GM21529 (cell line): ENCODE measurements around the gene C16orf96.

Experiments used
- ATAC-seq: cut with Tn5 transposase; IDR thresholded peaks from one replicate; pipeline ENCODE4 v1.9.1; 2021; ENCODE audit not compliant: unreplicated experiment

C16orf96 gene

DNA sequence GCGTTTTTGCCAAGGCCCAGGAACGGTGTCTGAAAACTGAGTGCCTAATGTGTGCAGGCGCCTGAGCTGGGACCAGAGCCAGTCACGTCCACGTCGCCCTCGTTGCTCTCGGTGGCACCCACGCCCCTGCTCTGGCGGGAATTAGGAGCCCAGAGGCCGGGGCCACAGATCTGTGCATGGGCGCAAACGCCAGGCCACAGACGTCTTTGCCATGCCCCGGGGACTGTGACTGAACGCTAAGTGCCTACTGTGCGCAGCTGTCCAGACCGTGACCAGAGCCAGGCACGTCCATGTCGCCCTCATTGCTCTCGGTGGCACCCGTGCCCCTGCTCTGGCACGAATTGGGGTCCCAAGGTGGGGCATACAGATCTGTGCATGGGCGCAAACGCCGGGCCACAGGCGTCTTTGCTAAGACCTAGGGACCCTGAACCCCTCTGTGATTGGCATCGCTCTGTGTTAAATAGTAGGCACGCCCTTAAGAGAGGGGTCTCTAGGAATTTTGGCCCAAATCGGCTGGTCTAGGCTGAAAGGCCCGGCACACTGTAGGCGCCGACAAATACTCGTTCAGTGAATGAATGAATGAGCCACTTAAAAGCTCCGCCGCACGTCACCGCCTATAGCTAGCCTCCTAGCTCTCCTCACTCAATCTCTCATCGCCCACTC lies 59.4 kb downstream of the C16orf96 start:
- ATAC-seq: no peak

GRCh38 chr16:4616047-4616811 lies 60.1 kb downstream of the C16orf96 start:
- peak; percentile 77 for ATAC-seq

- no peak for ATAC-seq
Measured at GRCh38 chr16:4617880-4618279, 61.7 kb downstream of the C16orf96 start.

GRCh38 chr16:4618645-4619418 lies 62.7 kb downstream of the C16orf96 start:
- ATAC-seq: no peak

DNA sequence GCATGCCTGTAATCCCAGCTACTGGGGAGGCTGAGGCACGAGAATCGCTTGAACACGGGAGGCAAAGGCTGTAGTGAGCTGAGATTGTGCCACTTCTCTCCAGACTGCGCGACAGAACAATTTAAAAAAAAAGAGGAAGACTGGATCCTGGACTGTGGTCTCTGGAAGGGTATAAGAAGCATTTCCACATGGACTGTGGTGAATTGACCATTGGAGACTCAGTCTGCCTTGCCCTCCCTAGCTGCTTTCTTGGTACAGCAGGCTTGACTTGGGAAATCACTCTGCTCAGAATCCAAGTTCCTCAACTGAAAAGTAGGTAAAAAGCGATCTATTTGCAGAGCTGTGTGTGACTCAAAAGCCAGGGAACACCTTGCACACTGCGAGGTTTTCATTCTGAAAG lies 67.5 kb downstream of the C16orf96 start:
- ATAC-seq: no peak

DNA sequence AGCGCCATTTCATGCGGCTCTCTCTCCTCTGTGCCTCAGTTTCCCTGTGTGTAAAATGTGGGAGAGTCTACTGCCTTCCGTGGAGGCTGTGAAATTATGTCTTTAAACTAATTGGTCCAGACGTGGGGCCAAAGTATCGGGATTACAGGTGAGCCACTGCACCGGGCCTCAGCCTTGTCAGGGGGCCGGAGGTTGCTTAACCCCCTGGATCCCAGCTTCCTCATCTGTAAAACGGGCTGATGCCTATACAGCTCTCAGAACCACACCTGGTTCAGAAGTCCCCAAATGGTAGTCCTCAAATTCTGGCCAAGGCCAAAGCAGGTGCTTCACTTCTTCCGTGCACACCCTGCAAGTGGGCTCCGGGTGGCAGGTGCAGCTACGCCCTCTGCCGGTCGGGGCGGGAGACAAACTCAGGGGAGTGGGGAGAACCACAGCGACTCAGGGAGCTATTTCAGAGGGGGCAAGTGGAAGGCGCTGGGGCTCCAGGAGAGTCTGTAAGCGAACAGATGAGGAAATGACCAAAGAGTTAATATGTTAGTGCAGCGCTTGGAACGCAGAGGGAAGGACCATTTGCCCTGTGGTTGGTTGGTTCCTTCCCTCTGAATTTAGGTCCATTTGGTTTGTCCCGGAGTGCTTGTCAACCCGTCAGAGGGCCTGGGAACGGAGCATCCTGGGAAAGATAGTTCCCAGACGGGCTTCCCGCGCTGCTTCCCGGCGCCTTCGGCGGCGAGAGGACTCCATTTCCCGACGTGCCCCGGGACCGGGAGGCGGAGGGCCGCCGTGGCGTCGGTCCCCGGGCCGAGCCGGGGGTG lies 68.1 kb downstream of the C16orf96 start, which contains the start of gene MGRN1:
Gene MGRN1 (plus strand): TSS at position 812 of the 812 bp plus-strand sequence. CDS start 135 bp downstream, outside the sequence.
- peak; percentile 78 for ATAC-seq

DNA sequence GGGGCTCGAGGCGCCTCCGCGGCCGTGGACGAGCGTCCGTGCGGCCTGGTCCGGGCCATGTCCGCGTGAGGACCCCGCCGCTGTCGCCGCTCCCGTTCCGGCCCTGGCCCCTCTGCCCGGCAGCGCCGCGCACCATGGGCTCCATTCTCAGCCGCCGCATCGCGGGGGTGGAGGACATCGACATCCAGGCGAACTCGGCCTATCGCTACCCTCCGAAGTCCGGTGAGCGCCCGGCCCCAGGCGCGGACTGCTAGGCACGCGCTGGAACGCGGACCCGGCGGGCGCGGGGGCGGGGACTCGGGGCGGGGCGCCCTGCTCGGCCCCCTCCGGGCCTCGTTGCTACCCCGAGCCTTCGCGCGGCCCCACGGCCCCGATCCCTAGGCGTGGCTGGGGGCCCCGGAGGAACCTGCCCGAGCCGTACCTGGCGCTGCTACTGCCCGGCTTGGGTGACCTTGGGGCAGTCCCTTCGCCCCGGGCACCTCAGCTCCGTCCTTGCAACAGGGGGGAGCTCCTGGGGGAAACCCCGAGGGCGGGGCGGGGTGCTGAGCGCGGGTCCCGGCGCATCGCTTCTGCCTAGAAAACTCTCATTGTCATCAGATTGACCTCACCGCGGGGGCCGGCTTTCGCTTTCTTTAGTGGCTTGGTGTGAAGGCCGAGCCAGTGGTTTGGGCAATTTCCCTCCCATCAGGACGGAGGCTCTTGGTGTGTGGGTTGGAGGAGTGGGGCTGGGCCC lies 68.9 kb downstream of the C16orf96 start:
- peak; percentile 54 for ATAC-seq

- no peak for ATAC-seq
Measured at GRCh38 chr16:4625560-4626159, 69.5 kb downstream of the C16orf96 start.

DNA sequence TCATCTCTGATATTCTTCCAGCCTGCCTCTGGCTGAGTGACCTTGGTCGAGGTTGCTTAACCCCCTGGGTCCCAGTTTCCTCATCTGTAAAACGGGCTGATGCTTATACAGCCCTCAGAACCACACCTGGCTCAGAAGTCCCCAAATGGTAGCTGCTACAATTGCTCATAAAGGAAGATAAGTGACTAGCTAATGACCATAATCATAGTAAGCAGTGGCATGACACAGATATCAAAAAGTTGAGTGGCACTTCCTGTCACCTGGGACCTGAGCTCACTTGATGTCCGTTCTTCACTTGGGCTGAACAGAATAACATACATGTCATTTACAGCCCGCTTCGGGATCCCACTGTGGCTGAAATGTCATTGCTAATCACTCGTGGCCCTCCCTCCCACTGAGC lies 70.3 kb downstream of the C16orf96 start:
- ATAC-seq: no peak

GRCh38 chr16:4628283-4628682 lies 72.1 kb downstream of the C16orf96 start:
- no peak for ATAC-seq

DNA sequence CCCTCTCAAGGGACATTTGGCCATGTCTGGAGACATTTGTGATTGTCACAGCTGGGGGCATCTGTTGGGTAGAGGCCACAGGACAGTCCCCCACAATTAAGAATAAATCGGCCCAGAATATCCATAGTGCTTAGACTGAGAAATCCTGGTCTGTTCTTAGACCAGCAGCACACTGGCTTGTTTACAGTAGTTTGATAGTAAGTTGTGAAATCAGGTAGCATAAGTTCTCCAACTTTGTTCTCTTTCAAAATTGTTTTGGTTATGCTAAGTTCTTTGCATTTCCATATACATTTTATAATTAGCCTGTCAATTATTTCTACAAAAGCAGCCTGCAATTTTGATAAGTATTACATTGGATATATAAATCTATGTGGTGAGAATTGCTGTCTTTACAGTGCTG lies 75.3 kb downstream of the C16orf96 start:
- no peak for ATAC-seq

- no peak for ATAC-seq
Measured at GRCh38 chr16:4633910-4634635, 77.9 kb downstream of the C16orf96 start.

GRCh38 chr16:4634768-4635167 lies 78.6 kb downstream of the C16orf96 start:
- no peak for ATAC-seq

GRCh38 chr16:4636196-4636595 lies 80.1 kb downstream of the C16orf96 start:
- no peak for ATAC-seq

DNA sequence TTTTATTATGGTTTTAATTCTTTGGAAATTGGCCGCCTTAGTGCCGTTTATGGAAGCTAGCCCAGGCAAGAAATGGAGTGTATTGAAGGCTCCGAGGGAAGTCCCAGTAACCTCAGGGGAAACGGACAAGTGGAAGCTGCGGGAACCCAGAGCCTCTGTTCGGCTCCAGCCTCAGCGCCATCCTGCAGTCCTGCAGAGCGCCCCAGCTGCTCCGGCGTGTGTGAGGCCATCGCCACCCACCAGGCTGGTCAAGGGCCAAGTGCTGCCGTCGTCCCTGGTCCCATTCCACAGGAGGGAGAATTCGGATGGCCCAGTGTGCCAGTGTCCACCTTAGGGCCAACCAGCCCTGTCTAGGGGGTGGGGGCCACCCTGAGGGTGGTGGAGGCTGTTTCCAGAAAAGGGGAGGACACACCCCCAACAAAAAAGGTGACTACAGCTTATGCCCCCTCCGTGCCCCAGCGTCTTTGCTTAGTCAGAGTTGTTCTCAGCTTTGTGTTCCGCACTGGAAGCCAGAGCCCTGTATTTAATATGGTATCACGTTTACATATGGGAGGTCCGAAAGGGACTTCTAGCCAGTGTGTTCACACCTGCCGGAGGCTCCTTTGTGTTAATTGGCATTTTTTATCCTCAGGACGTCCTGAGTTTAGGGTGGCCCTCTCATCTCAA lies 81.5 kb downstream of the C16orf96 start:
- ATAC-seq: no peak

DNA sequence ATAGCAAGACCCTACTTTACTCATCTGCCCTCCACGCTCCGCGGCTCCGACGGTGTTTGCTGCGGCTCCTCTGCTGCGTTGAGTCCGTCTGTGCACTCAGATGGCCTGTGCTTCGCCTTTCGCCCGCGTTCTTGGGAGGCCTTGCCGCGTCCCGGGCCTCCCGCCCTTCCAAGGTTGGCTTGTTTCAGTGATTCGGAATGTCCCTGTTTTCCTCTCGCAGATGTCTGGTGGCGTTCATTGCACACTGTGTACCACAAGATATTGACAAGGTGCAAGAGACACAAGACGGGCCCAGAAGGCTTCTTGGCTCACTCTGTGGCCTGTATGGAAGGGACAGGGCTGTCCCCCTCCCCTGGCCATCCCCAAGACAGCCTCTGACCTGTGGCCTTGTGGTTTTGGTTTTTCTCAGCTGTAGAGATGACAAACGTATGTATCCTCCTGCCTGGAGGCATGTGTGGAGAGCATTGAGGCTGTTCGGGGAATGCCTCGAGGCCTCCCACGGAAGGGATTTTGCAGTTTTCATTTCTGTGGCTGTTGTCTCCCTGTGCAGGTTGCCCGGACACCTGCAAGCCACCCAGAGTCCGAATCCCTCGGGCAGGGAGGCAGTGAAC lies 83.9 kb downstream of the C16orf96 start:
- ATAC-seq: no peak

DNA sequence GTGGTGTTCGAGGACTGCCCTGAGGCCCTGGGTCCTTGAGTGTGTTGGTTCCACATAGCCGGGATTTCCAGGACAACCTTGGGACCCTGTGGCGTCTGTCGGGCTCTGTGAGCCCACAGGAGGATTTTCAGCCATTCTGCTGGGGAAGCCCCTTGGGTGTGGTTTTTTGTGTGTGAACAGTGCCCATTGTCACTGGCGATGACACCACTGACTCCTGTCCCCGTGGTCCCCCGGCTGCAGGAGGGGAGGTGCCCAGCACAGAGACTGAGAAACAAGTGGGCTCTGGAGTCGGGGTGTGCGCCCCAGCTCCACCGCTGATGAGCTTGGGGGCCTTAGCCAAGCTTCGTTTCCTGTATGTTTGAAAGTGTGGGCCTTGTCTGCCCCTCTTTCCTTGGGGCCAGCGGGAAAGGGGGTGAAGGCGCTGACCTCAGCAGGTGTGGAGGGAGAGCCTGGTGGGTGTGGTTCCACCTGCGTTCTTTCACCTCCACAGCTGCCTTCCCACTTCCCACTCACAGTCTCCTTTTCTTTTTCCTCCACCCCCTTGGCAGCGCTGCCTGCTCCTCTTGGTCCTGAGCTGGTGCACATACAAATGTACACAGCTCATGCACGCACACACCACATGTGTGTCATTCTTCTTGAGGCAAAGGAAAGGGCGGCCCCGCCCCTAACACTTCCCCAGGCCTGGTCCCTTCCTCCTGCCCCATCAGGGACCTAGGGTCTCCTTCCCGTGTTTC lies 84.6 kb downstream of the C16orf96 start:
- ATAC-seq: no peak

DNA sequence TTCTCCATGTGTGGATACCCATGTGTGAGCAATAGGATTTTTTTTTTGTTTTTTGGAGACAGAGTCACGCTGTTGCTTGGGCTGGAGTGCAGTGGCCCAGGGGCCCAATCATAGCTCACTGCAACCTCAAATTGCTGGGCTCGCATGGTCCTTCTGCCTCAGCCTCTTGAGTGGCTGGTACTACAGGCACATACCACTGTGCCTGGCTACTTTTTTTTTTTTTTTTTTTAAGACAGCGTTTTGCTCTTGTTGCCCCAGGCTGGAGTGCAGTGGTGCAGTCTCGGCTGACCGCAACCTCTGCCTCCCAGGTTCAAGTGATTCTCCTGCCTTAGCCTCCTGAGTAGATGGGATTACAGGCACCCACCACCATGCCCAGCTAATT lies 85.2 kb downstream of the C16orf96 start:
- ATAC-seq: no peak
